HepG2 (cell line): ENCODE results near the gene ZCCHC9. TPM values are rescaled to one million over a fixed set of nuclear protein-coding genes. Genes with fewer than 3 reads are reported as not detected.
A peak's percentile ranks its signal among the peaks of the same experiment; 100 is the strongest.

Experiments
- ARID2 ChIP-seq: sonication (generic); formaldehyde crosslinking; IDR thresholded peaks from 2 replicates; pipeline ENCODE4 v1.8.1; 2022; ENCODE audit warnings: mild to moderate bottlenecking, missing genetic modification reagents, borderline replicate concordance
- BCL6 ChIP-seq: IDR thresholded peaks from 2 replicates; pipeline ENCODE4 v1.6.1; 2016; ENCODE audit warnings: missing genetic modification reagents, missing compliant biosample characterization
- CBX5 ChIP-seq: sonication (generic); formaldehyde crosslinking; IDR thresholded peaks from 2 replicates; pipeline ENCODE4 v1.4.0; 2020; ENCODE audit warnings: missing genetic modification reagents, borderline replicate concordance
- CSRNP2 ChIP-seq: sonication (generic); formaldehyde crosslinking; conservative IDR thresholded peaks from 2 replicates; pipeline ENCODE4 v1.8.0; 2022; ENCODE audit warnings: low read depth, missing genetic modification reagents
- FOXK1 ChIP-seq: sonication (generic); formaldehyde crosslinking; IDR thresholded peaks from 2 replicates; pipeline ENCODE4 v1.4.0; 2020; ENCODE audit warnings: low read depth, missing genetic modification reagents, borderline replicate concordance
- GATAD2A ChIP-seq: IDR thresholded peaks from 2 replicates; pipeline ENCODE4 v1.6.1; 2016
- HNRNPUL1 ChIP-seq: fragments of 200-400 bp; formaldehyde crosslinking; IDR thresholded peaks from 2 replicates; pipeline ENCODE4 v1.6.1; 2017; ENCODE audit warnings: low read depth, mild to moderate bottlenecking, low read length, moderate library complexity
- JUND ChIP-seq: sonication (generic); formaldehyde crosslinking; IDR thresholded peaks from 2 replicates; pipeline ENCODE4 v1.8.0; 2022; ENCODE audit warnings: mild to moderate bottlenecking, missing genetic modification reagents
- KDM6A ChIP-seq: IDR thresholded peaks from 2 replicates; pipeline ENCODE4 v1.6.1; 2016; ENCODE audit warnings: low read depth
- RERE ChIP-seq: IDR thresholded peaks from 2 replicates; pipeline ENCODE4 v1.6.1; 2016; ENCODE audit warnings: low read depth, missing genetic modification reagents, missing compliant biosample characterization
- SSRP1 ChIP-seq: IDR thresholded peaks from 2 replicates; pipeline ENCODE4 v1.6.1; 2016; ENCODE audit warnings: control low read depth
- TSC22D2 ChIP-seq: sonication (generic); formaldehyde crosslinking; IDR thresholded peaks from 2 replicates; pipeline ENCODE4 v1.5.1; 2020; ENCODE audit warnings: missing genetic modification reagents, mild to moderate bottlenecking, borderline replicate concordance
- ZEB1 ChIP-seq: IDR thresholded peaks from 2 replicates; pipeline ENCODE4 v1.6.1; 2012; ENCODE audit warnings: mild to moderate bottlenecking, low read depth, inconsistent platforms; ENCODE audit not compliant: insufficient replicate concordance
- ZFP90 ChIP-seq: sonication (generic); formaldehyde crosslinking; IDR thresholded peaks from 2 replicates; pipeline ENCODE4 v1.8.0; 2022; ENCODE audit warnings: missing genetic modification reagents, mild to moderate bottlenecking, inconsistent platforms, borderline replicate concordance
- ZFY ChIP-seq: sonication (generic); formaldehyde crosslinking; IDR thresholded peaks from 2 replicates; pipeline ENCODE4 v1.4.0; 2020; ENCODE audit warnings: missing genetic modification reagents
- ZNF30 ChIP-seq: sonication (generic); formaldehyde crosslinking; IDR thresholded peaks from 2 replicates; pipeline ENCODE4 v1.5.0; 2020; ENCODE audit warnings: mild to moderate bottlenecking, missing genetic modification reagents
- ZNF354B ChIP-seq: sonication (generic); formaldehyde crosslinking; IDR thresholded peaks from 2 replicates; pipeline ENCODE4 v1.8.0; 2022; ENCODE audit warnings: mild to moderate bottlenecking, missing genetic modification reagents
- ZNF367 ChIP-seq: sonication (generic); formaldehyde crosslinking; IDR thresholded peaks from 2 replicates; pipeline ENCODE4 v1.4.0; 2020; ENCODE audit warnings: missing genetic modification reagents, borderline replicate concordance
- ZNF446 ChIP-seq: sonication (generic); formaldehyde crosslinking; IDR thresholded peaks from 2 replicates; pipeline ENCODE4 v1.5.0; 2020; ENCODE audit warnings: mild to moderate bottlenecking, missing genetic modification reagents
- ZSCAN25 ChIP-seq: sonication (generic); formaldehyde crosslinking; IDR thresholded peaks from 2 replicates; pipeline ENCODE4 v1.8.0; 2022; ENCODE audit warnings: mild to moderate bottlenecking, missing genetic modification reagents
- polyA plus RNA-seq, 8 experiments: library from polyadenylated mRNA; depleted of rRNA in 3 of 8; stranded (reverse) in 7 of 8; unstranded in 1 of 8; fragments of >200 nt; fragmentation: Illumina TruSeq in 4 of 8; extraction: Trizol in 4 of 8; gene quantifications; 2 replicates each; pipeline versions ENCODE4 v1.2.1 to v1.2.3, GENCODE V29; 2011 to 2016; ENCODE audit warnings: low read depth in 4 of 8, missing spikeins in 1 of 8, mixed read lengths in 1 of 8; ENCODE audit not compliant: insufficient read depth in 1 of 8
- total RNA-seq, 5 experiments: library from RNA; depleted of rRNA; stranded (reverse); fragments of >200 nt; fragmentation: Illumina TruSeq; extraction: Trizol; gene quantifications; 2 replicates each; pipeline ENCODE4 v1.2.3, GENCODE V29; 2016; ENCODE audit warnings: low read depth in 1 of 5
- TF ChIP-seq, protein P1 (sequence below): sonication (generic); formaldehyde crosslinking; IDR thresholded peaks from 2 replicates; pipeline ENCODE4 v1.5.0; 2020; ENCODE audit warnings: missing genetic modification reagents
- TF ChIP-seq, protein P2 (sequence below): IDR thresholded peaks from 2 replicates; pipeline ENCODE4 v1.6.1; 2018; ENCODE audit warnings: missing genetic modification reagents

ZCCHC9 gene
- total and polyA plus RNA-seq, 2 of the 13 experiments (the other 11 are each of a cell fraction or from before 2014, with no cell fraction given) = 28.7 to 52.5 TPM

DNA sequence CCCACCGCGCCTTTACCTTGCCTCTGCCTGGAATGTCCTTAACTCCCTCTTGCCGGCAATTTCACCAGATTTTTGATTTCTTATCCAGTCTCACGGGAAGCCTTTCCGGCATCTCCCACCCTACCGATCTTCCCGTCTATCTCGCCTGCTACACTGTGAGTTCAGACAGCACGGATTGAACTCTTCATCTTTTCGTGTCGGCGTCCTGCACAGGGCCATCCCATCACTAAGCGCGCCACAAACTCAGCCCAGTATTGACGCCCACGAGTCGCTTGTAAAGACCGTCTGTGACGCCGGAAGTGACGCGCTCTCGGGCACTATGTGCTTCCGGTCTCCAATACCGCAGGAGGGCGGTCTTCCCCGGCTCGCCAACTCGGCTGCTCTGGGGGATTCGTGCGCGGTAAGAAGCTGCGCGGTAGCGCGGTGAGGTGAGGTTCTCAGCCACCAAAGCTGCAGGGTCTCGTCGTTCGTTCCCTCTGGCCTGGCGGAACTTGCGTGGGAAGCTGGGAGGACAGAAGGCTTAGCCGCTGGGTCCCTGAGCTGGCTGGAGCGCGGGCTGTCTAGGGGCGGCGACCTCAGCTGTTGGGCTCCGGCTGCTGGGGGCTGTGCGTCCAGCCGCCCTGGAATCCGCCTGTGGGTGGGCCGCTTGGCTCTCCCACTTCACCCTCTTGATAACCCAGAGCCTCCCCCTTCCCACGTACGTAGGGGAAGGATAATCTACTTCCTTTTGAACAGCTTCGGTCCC lies at the start of gene ZCCHC9 (continued):
- TF ChIP-seq RERE = no peak
- no peak for TF ChIP-seq ZNF367 (CRISPR knock-in tag)
- TF ChIP-seq CSRNP2 = no peak
- TF ChIP-seq, protein P1, sequence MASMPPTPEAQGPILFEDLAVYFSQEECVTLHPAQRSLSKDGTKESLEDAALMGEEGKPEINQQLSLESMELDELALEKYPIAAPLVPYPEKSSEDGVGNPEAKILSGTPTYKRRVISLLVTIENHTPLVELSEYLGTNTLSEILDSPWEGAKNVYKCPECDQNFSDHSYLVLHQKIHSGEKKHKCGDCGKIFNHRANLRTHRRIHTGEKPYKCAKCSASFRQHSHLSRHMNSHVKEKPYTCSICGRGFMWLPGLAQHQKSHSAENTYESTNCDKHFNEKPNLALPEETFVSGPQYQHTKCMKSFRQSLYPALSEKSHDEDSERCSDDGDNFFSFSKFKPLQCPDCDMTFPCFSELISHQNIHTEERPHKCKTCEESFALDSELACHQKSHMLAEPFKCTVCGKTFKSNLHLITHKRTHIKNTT (CRISPR knock-in tag) = no peak
- TF ChIP-seq BCL6 = peak; percentile 47; the same call in 1 of the 2 replicates
- no peak for TF ChIP-seq ZNF30 (CRISPR knock-in tag)
- peak; percentile 75 for TF ChIP-seq ZFY (CRISPR knock-in tag)
- TF ChIP-seq ZNF354B (CRISPR knock-in tag) = no peak
- TF ChIP-seq HNRNPUL1 = no peak
- no peak for TF ChIP-seq SSRP1
- 0 out of 2 replicates have a peak, but pooled peaks have one; percentile 65 for TF ChIP-seq ZSCAN25 (CRISPR knock-in tag)
- TF ChIP-seq ZNF446 = peak; percentile 12; the same call in 1 of the 2 replicates
- peak; percentile 84 for TF ChIP-seq CBX5
- TF ChIP-seq KDM6A (CRISPR knock-in tag) = no peak
- TF ChIP-seq JUND = no peak
- TF ChIP-seq TSC22D2 (CRISPR knock-in tag) = no peak
- peak; percentile 68 for TF ChIP-seq GATAD2A (CRISPR knock-in tag)
- TF ChIP-seq, protein P2, sequence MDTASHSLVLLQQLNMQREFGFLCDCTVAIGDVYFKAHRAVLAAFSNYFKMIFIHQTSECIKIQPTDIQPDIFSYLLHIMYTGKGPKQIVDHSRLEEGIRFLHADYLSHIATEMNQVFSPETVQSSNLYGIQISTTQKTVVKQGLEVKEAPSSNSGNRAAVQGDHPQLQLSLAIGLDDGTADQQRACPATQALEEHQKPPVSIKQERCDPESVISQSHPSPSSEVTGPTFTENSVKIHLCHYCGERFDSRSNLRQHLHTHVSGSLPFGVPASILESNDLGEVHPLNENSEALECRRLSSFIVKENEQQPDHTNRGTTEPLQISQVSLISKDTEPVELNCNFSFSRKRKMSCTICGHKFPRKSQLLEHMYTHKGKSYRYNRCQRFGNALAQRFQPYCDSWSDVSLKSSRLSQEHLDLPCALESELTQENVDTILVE = peak; percentile 74
- TF ChIP-seq ARID2 (CRISPR knock-in tag) = peak; percentile 41; the same call in 1 of the 2 replicates
- no peak for TF ChIP-seq ZFP90
- TF ChIP-seq ZEB1 = no peak
- TF ChIP-seq FOXK1 (CRISPR knock-in tag) = peak; percentile 89; the same call in 1 of the 2 replicates
